NCI-H2107 treated with DMSO at 0.1 percent for 48 hours (cell line): Measurements from ENCODE around the gene CLDN1.

Experiments used
- DNase-seq: peaks from one replicate; lab custom pipeline; 2025; ENCODE audit not compliant: unreplicated experiment; lab: John Stamatoyannopoulos, UW

Gene CLDN1, protein sequence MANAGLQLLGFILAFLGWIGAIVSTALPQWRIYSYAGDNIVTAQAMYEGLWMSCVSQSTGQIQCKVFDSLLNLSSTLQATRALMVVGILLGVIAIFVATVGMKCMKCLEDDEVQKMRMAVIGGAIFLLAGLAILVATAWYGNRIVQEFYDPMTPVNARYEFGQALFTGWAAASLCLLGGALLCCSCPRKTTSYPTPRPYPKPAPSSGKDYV

GRCh38 chr3:190321789-190322603, at the start of gene CLDN1:
TSS of gene CLDN1 (minus strand) at chr3:190322446. CDS start at chr3:190322206, 240 bp downstream.
- peak; percentile 52 for DNase-seq

DNA sequence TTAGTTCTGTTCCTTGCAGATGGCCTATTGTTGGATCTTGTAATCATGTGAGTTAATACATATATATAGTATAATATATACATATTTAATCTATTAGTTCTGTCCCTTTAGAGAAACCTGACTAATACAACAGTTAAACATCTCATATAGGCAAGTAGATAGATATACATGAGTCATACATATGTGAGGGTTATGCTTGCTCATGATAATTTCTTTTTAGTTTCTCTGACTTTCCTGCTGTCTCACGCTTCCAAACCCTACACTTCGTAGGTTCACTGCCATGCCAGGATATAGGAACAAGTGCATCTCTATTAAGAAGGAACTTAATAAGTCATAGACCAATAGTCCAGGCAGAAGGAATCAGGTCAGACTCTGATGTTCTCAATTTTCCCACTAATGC, 48.9 kb upstream of the CLDN1 start:
- no peak for DNase-seq

- no peak for DNase-seq
Observed at GRCh38 chr3:190370369-190370768, 48.1 kb upstream of the CLDN1 start.

DNA sequence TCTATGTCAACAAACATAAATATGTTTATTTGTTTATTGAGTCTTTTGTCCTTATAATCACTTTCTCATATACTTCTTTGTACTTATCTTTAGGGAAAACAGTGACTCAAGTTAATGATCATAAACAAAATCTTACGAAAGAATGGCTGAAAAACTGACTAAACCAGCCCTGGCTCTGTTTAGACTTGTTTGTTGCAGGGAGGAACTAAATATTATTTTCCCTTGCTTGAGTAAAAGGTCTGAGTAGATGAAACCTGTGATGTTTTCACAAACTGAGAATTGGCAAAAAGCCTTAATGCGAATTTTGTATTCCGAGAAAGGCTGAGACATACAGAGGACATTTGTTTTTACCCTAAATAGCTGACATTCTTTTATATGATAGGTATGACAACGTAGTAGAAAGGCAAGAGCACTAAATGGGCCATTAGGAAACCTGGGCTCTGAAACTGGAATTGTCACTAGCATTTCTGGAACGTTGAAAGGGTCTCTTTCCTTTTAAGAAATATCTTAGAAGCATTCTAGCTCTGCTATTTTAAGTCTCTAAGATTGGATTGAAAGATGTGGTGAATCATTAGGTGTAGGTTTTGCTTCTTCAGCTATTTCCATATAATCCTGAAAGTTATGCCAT, 47.5 kb upstream of the CLDN1 start:
- DNase-seq = no peak

DNA sequence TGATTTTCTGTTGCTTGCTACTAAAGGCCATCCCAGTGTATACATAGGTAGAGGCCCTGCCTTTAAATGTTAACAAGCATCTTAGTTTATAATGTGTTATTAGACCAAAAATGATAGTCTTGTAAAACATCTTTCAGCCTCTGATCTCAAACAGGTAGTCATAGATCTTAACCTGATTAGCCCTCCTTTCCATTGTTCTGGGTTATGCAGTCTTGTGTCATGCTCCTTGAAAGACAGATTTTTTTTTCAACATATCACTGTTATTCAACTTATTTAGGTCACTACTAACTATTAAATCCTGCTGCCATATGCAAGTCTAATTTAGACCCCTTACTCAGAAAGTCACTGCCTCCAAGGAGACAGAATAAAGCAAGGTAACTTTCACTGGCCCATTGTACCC, 46.6 kb upstream of the CLDN1 start:
- DNase-seq = no peak

- no peak for DNase-seq
Observed at GRCh38 chr3:190366133-190366532, 43.9 kb upstream of the CLDN1 start.

GRCh38 chr3:190362258-190362657, 40.0 kb upstream of the CLDN1 start:
- DNase-seq = no peak

- DNase-seq = no peak
Observed at GRCh38 chr3:190361791-190362190, 39.5 kb upstream of the CLDN1 start.

DNA sequence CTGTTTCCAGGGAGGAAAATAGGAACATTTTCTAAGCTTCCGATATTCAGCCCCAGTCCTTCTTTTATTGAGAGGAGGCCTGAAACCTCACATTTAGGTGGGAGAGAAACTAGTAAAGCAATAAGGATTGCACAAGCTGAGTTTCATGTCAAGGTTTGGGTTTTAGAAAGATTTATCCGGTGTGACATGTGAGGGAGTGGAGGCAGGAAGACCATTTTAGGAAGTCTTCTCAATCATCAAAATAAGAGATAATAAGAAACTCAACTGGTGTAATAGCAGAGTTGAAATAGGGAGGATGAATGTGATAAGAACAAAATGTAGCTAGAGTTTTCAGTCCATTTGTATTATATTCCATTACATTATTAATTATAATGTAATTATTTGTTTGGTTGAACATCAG, 38.0 kb upstream of the CLDN1 start:
- DNase-seq = no peak

GRCh38 chr3:190359813-190360212, 37.6 kb upstream of the CLDN1 start:
- no peak for DNase-seq

GRCh38 chr3:190357468-190357867, 35.2 kb upstream of the CLDN1 start:
- DNase-seq = no peak

DNA sequence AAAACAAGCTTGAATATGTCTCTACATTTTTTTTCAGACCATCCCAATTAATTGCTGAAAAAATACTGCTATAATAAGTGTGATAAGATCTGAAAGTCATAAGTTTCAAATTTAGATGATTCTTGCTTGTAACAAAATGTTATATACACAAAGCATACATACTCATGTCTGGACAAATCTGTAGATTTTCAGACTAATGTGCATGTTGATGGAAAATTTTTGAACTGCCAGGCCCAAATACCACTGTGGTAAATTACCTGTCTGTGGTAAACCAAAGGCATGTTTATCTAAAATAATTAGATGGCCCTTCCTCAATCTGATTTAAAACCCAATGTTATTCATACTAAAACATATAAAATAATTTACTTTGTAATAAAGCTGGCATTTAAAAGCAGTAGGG, 34.0 kb upstream of the CLDN1 start:
- DNase-seq = no peak

GRCh38 chr3:190352861-190353457, 30.7 kb upstream of the CLDN1 start:
- no peak for DNase-seq

DNA sequence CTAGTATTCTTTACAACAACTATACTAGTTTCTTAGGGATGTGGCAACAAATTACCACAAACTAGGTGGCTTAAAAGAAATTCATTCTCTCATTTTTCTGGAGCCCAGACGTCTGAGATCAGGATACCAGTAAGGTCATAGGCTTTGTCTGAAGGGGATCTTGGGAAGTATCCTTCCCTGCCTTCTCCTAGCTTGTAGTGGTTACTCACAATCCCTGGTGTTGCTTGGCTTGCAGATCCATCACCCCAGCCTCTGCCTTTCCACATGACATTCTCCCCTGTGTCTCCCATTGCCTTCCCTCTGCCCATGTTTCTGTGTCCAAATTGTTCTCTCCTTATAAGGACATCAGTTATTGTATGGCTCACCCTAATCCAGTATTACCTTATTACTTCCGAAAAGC, 24.3 kb upstream of the CLDN1 start:
- no peak for DNase-seq

DNA sequence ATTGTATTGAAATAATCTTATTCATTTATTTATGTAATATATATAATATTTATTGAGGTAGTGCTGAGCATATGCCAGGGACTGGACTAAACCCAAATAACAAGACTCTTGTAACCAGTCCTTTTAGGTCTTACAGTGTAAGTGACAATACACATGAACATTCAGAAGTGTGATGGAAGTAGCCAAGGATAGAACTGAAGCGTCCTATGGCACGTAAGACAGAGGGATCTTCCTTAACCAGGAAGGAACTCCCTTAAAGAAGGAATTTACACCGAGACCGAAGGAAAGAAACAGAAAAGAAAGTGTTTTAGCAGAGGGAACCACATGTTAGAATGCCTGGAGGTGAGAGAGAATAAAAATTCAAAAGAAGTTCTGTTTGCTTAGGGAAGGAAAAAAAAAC, 23.6 kb upstream of the CLDN1 start:
- DNase-seq = no peak

- no peak for DNase-seq
Observed at GRCh38 chr3:190345027-190345821, 23.0 kb upstream of the CLDN1 start.

- no peak for DNase-seq
Observed at GRCh38 chr3:190340071-190340470, 17.8 kb upstream of the CLDN1 start.

DNA sequence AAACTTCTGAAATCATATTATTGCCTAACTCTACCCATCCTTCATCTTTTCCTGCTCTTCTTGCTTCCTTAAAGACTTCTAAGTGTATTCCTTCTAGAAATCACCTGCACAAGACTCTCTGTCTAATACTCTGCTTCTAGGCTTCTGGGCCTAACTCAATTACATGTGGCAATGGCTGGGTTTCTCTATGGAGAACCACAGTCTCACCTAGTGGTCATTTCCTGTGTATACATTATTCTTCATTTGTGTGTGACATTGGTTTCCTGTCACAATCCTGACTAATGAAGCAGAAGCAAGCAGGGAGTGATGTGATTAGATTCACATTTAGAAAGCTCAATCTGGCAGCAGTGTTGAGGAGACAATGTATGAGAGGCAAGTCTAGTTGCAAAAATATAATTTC, 16.9 kb upstream of the CLDN1 start:
- no peak for DNase-seq

GRCh38 chr3:190338717-190339116, 16.5 kb upstream of the CLDN1 start:
- DNase-seq = no peak

DNA sequence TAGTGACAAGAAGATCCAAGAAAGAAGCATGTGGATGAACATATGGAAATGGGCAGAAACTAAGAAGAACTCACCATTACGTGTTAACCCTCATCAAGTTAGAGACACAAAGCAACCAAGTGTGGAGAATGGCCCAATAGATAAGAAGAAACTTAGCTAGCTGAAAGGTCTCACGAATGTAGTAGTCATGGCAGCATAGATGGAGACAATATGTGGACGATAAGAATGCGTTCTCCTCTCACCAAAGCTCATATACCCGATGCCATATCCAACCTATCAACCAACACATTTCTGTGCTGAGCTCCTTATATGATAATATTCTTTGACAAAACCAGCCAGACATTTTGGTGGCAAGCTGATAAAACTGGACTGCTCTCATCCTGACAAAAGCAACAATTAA, 15.1 kb upstream of the CLDN1 start:
- DNase-seq = no peak
